GM15510 (cell line): ENCODE data around the gene RBM4.

Source experiments
- POLR2A ChIP-seq: IDR thresholded peaks from 3 replicates; pipeline ENCODE4 v1.6.1; 2011; ENCODE audit warnings: borderline replicate concordance; ENCODE audit not compliant: insufficient read length; ENCODE audit errors: extremely low read depth

The RBM4 gene

DNA sequence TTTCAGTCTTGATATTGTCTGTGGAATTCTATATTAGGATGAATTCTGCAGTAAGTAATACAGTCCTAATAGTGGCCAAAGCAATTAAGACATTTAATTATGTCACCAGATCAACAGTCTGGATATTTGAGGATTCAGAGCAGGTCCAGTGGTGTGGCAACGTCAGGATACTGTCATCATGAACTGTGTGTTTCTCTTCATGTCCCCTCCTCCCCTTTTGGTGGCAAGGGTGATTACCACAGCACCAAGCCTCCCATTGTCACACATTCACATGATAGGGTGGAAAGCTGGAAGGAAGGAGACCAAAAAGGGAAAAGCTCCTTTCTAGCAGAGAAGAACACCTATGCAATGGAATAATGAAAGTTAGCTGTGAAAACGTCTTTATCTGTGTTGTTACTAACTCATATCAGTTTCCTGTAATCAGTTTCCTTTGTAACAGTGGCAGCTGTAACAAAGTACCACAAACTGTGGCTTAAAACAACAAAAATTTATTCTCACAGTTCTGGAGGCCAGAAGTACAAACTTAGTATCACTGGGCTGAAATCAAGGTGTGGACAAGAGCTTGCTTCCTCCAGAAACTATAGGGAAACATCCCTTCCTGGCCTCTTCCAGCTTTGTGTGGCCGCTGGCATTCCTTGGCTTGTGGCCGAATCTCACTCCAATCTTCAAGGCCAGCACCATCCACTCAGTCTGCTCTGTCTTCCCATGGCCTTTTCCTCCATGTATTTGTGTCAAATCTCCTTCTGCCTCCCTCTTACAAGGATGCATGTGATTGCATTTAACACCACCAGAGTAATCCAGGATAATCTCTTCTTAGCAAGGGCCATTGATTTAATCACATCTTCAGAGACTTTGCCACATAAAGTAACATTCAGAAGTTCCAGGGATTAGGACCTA, 28.5 kb upstream of the RBM4 start:
- TF ChIP-seq POLR2A, result no peak

DNA sequence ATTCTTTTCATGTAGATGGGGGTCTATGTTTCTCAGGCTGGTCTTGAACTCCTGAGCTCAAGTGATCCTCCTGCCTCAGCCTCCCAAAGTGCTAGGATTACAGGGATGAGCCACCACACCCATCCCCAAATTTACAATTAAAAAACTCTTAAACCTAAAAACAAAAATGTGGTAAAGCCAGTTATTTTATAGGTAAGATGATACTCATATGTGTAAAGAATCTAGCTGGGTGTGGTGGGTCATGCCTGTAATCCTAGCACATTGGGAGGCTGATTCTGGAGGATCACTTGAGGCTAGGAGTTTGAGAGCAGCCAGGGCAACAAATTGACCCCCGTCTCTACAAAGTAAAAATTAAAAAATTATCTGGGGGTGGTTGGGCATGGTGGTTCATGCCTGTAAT, 26.0 kb upstream of the RBM4 start:
- TF ChIP-seq POLR2A, result no peak

- no peak for TF ChIP-seq POLR2A
Measured at GRCh38 chr11:66614073-66614472, 24.4 kb upstream of the RBM4 start.

DNA sequence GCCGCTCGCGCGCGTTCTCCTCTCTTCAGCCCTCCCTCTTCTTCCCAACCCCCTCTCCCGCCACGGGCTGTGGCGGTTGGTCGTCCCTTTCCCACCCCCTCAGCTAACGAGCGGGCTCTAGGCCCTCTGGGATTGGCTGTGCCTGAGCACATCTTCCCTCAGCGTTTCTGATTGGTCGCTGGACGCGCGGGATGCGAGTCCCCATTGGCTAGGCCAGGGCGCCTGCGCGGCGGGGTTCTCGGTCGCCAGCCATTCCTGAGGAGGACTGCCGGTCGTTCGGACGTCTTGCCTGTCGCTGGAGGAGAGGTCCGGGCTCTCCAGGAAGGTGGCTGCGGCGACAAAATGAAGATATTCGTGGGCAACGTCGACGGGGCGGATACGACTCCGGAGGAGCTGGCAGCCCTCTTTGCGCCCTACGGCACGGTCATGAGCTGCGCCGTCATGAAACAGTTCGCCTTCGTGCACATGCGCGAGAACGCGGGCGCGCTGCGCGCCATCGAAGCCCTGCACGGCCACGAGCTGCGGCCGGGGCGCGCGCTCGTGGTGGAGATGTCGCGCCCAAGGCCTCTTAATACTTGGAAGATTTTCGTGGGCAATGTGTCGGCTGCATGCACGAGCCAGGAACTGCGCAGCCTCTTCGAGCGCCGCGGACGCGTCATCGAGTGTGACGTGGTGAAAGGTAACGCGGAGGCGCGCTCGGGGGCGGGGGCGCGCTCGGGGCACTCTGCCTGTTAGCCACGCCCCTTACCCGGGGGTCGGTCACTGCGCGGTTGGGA, 21.9 kb upstream of the RBM4 start, which contains the start of gene RBM14:
TSS of gene RBM14 (plus strand) at position 252 of the 776 bp plus-strand sequence. CDS start at position 343, 91 bp downstream.
- peak; percentile 99 for TF ChIP-seq POLR2A

DNA sequence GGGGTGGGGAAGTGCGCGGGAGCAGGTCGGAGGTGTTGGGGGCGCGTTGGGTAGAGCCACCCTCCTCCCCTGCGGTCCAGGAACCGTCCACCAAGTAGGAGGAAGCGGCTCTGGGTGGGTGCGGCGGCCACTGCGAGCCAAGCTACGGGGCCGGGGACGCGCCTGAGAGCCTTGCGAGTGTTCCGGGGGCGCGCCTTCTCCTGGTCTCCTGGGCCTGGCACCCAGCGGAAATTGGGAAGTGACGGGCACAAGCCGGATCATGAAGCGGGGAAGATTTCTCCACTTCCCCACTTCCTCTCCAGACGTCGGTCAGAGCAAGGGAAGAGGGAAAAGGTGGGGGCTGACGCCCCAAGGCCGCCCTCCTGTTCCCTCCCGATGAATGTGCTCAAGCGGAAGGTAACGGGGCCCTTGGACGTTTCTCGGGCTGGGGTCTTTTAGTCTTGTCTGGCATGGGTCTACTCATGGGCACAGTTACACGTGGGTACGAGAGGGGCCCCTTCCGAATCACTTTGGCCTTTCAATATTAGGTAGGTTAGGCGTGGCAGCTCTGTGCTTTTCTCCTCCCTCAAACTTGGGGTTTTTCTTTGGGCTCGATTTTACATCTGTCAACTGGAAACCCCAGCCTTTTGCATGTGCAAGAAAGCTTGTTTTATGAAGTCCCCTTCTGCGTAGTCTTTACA, 21.2 kb upstream of the RBM4 start:
- TF ChIP-seq POLR2A, result no peak

- no peak for TF ChIP-seq POLR2A
Measured at GRCh38 chr11:66619080-66619554, 19.4 kb upstream of the RBM4 start.

DNA sequence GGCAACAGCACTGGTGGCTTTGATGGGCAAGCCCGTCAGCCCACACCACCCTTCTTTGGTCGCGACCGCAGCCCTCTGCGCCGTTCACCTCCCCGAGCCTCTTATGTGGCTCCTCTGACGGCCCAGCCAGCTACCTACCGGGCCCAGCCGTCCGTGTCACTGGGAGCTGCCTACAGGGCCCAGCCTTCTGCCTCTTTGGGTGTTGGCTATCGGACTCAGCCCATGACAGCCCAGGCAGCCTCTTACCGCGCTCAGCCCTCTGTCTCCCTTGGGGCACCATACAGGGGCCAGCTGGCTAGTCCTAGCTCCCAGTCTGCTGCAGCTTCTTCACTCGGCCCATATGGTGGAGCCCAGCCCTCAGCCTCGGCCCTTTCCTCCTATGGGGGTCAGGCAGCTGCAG, 14.1 kb upstream of the RBM4 start:
- no peak for TF ChIP-seq POLR2A

GRCh38 chr11:66625041-66625751, 13.3 kb upstream of the RBM4 start:
- no peak for TF ChIP-seq POLR2A

GRCh38 chr11:66625752-66626149, 12.8 kb upstream of the RBM4 start:
- TF ChIP-seq POLR2A, result no peak

- no peak for TF ChIP-seq POLR2A
Measured at GRCh38 chr11:66626382-66626781, 12.1 kb upstream of the RBM4 start.

DNA sequence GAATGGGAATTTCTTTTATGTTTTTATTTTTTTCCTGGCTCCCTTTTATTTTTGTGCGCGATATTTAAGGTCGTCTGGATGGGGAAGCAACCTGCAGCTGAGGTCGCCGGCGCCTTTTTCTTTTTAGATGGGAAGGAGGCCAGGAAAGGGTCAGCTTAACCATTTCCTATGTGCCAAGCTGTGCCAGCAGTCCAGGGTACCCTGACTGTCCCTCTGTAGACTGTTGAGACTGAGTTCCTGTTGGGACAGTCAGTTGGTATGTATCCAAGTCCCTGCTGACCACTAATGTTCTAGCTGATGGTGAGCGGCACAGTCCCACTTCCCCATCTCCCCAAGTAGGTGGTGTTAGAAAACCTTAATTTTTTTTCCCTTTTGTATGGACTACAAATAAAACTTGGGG, 11.6 kb upstream of the RBM4 start:
- no peak for TF ChIP-seq POLR2A

DNA sequence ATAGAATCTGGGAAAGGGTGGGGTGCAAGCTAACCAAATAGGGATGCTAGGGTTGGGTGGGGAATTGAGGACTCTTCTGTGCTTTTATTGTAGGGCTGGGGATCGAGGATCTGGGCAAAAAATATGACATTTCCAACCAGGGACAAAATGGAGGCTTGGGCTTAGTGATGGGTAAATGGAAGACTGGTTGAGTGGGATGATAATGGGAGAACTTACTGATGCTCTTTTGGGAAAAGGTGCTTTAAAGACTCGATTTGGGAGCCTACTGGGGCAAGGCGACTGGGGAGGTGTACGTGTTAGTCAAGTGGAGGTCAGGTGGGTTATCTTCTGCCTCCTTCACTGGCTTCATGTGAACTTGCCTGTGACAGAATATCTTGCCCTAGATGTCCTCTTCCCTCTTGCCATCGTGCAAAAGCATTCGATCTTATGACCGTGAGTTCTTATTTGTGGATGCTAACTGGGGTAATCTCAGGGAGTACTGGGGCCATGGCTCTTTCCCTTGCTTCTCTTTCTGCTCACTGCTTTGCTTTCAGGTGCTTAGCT, 10.4 kb upstream of the RBM4 start:
- TF ChIP-seq POLR2A, result no peak

- no peak for TF ChIP-seq POLR2A
Measured at GRCh38 chr11:66629356-66629755, 9.1 kb upstream of the RBM4 start.

- TF ChIP-seq POLR2A, result no peak
Measured at GRCh38 chr11:66631883-66632282, 6.6 kb upstream of the RBM4 start.

- TF ChIP-seq POLR2A, result no peak
Measured at GRCh38 chr11:66632952-66633351, 5.6 kb upstream of the RBM4 start.

DNA sequence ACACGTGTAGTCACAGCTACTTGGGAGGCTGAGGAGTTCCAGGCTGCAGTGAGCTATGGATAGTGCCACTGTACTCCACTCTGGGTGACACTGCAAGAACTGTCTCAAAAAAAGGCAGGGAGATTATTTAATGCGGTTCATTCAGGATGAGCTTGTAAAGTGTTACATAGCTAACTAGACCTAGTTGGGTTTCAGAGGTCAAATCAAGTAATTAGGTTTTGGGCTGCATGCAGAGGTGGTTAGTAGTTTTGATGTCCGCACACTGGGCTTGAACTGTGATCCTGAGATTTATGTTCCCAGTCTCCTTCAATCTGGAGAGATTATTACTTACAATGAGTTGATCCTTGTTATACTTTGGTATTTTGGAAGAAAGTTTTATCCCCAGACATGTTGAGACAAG, 2.1 kb upstream of the RBM4 start:
- no peak for TF ChIP-seq POLR2A
